ENCODE data around the gene ATG10.

The ATG10 gene

DNA sequence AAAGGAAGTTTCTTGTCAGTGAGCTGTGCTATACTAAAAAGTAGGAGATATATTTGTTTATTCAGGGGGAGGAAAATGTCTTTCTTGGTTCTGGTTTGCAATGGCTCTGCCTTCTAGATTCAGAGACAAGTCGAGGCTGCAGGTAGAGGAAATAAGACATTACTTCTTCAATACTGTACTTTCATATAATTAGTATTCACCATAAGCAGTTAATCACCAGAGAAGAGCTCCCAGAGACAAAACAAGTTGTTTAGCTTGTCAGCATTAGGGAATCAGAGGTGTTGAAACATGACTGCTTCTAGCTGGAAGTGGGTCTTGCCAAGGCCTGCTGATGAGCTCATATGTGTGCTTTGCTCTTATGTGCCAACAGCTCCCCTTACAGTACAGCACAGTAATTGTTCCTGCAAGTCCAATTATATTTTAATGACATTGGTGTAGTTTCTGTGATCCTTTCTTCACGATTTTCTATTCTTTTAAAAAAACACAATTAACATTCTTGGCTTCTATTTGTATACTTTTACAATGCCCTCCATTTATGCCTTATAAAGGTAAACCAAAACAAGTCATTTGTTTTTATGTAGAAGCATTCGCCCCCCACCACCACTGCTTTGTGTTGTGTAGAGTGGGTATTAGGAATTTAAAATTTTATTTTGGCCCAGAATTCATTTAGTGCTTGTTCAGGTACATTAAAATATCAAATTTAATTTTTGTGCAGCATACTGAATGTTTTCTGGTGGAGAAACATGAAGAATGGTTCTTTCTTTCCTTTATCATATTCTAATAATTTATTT, 194.1 kb downstream of the ATG10 start:
- Histone ChIP-seq H3K4me3 (ENCODE audit: low read depth, low read length) (no peak overlapping the region), H3K27me3 (no peaks in the 10 kb centered on the region), H3K36me3 (no peaks in the 10 kb centered on the region), H3K9me3 (no peaks in the 10 kb centered on the region), H3K4me1 (peaks cover 12% of the 10 kb centered on the region)
- TF ChIP-seq, protein P1, sequence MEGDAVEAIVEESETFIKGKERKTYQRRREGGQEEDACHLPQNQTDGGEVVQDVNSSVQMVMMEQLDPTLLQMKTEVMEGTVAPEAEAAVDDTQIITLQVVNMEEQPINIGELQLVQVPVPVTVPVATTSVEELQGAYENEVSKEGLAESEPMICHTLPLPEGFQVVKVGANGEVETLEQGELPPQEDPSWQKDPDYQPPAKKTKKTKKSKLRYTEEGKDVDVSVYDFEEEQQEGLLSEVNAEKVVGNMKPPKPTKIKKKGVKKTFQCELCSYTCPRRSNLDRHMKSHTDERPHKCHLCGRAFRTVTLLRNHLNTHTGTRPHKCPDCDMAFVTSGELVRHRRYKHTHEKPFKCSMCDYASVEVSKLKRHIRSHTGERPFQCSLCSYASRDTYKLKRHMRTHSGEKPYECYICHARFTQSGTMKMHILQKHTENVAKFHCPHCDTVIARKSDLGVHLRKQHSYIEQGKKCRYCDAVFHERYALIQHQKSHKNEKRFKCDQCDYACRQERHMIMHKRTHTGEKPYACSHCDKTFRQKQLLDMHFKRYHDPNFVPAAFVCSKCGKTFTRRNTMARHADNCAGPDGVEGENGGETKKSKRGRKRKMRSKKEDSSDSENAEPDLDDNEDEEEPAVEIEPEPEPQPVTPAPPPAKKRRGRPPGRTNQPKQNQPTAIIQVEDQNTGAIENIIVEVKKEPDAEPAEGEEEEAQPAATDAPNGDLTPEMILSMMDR (IDR thresholded peaks at IDR 0.05; ENCODE audit: low read depth, low read length), result peak; percentile 88
- peak; percentile 70 for DNase-seq

DNA sequence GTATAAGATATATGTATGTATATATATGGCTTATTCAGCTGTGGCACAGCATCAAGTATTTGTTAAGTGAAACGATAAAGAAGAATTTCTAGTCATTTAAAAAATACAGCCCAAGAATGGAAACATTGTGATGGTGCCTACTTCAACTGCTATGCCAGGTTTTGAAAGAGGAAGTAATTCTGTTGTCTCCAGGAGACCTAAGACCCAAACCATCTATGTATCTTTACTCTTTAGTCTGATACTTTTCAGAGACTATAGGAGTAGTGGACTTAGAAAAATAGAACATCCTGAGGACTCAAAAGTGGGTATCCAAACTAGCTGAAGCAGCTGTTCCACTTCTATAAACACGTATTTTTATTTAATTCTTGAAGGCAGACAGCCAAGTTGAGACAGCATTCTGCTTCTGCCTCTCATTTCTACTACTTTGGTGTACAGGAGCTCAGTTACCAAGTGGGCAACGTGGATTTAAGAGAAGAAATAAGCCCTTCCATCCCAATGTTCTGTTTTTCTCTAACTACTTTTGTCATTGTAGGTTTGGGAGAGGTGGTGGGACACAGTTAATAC, 195.6 kb downstream of the ATG10 start:
- H3K4me1 ChIP-seq, result peaks cover 12% of the 10 kb centered on the region

DNA sequence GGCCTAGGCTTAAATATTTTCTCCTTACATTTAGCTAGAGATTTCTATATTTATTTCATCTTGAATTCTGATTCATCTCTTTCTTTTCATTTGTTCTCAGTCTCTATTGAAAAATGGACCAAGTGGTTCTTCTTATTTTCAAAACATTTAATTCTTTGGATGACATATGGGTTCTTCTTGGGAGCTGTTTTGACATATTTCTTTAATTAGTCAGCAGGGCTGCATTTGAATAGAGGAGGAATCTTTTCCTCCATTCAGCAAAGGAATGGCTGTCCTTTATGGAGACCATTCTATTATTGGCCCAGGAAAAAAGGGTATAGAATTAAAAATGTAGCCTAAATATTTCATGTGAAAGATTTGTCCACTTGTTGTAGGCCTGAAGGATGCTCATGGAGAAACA, 196.5 kb downstream of the ATG10 start:
- no peak for DNase-seq
- no peak overlapping the region for H3K4me3 ChIP-seq (ENCODE audit: low read depth, low read length)
- H3K27me3 ChIP-seq, result no peaks in the 10 kb centered on the region
- peaks cover 12% of the 10 kb centered on the region for H3K4me1 ChIP-seq
- TF ChIP-seq, protein P1 (IDR thresholded peaks at IDR 0.05; ENCODE audit: low read depth, low read length), result no peak
- H3K9me3 ChIP-seq, result no peaks in the 10 kb centered on the region
- no peaks in the 10 kb centered on the region for H3K36me3 ChIP-seq

More for the DNA sequence above, 195.6 kb downstream of the ATG10 start:
- H3K9me3 ChIP-seq, result no peaks in the 10 kb centered on the region
- no peak for DNase-seq
- TF ChIP-seq, protein P1 (IDR thresholded peaks at IDR 0.05; ENCODE audit: low read depth, low read length), result no peak
- no peaks in the 10 kb centered on the region for H3K36me3 ChIP-seq
- H3K27me3 ChIP-seq, result no peaks in the 10 kb centered on the region
- H3K4me3 ChIP-seq (ENCODE audit: low read depth, low read length), result no peak overlapping the region

DNA sequence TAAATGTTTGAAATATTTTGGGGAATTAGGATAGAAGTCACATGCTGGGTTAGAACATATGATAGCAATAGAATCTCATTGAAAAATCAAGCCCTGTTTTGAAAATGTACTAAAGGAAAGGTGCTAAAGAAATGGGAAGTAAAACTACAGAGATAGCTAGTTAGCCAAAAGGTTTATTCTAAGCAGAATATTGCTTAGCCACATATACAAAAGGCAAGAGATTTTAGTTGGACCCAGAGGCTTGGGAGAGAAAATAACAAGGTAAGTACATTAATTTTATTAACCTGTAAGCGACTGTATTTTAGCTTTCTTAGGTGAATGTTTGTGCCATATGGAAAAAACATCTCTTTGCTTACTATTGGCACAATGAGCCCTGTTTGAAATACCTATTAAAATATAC, 198.1 kb downstream of the ATG10 start:
- H3K9me3 ChIP-seq, result no peaks in the 10 kb centered on the region
- H3K4me3 ChIP-seq (ENCODE audit: low read depth, low read length), result no peak overlapping the region
- DNase-seq, result no peak
- H3K27me3 ChIP-seq, result no peaks in the 10 kb centered on the region
- H3K4me1 ChIP-seq, result peaks cover 9% of the 10 kb centered on the region
- H3K36me3 ChIP-seq, result no peaks in the 10 kb centered on the region
- TF ChIP-seq, protein P1 (IDR thresholded peaks at IDR 0.05; ENCODE audit: low read depth, low read length), result no peak

DNA sequence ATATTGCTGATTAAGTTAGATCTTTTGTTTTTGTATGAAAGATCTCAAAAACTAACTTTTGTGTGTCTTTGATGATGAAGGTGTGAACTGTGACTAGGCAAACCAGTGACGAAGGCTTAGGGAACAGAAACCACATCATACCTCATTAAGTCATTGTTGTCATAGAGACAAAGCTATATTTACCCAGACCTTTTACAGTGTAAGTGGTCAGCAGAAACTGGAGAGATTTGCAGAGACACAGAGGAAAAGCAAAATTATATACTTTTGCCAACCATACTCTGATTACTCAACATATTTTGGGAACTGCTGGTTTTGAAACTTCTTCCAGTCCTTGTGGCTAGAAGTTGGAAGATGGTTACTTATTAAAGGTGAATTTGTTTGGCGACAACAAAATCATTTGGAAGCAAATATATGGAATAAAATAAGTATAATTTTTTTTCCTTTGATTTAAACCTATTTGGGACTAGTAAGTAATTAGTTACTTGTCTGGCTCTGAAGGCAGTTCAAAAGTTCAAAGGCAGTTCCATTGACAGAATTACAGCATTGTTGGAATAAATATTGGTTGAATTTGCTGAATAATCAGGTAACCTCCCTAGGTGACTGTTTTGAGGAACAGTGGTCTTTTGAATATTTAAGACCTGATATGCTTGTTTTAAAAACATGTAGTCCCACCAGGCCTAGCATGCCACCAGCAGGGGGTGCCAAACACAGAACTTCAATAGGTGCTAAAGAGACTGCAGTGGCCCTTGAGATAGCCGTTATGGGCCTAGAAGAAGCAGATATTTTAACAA, 202.5 kb downstream of the ATG10 start:
- H3K4me1 ChIP-seq, result no peaks in the 10 kb centered on the region
- no peak overlapping the region for H3K4me3 ChIP-seq (ENCODE audit: low read depth, low read length)
- H3K36me3 ChIP-seq, result no peaks in the 10 kb centered on the region
- no peaks in the 10 kb centered on the region for H3K27me3 ChIP-seq
- TF ChIP-seq, protein P1 (IDR thresholded peaks at IDR 0.05; ENCODE audit: low read depth, low read length), result peak; percentile 96
- H3K9me3 ChIP-seq, result no peaks in the 10 kb centered on the region
- DNase-seq, result peak; percentile 86

Data from BE2C (cell line).